Measurements from ENCODE around the gene NPR2. TPM values are rescaled to one million over a fixed set of nuclear protein-coding genes. Genes with fewer than 3 reads are reported as not detected.

NPR2 gene
- total RNA-seq, 6 experiments from 2014 or later: 2.8 to 34.5 (median 13.1) TPM

GRCh38 chr9:35749515-35750255 lies 41.7 kb upstream of the NPR2 start:
- H3K36me3 ChIP-seq: peaks cover 0 to 39% (median 15%) of the 10 kb centered on the region in 4 donors
- H3K4me3 ChIP-seq: peak overlapping the region; percentile 78 to 83 (median 82)
- ATAC-seq (peak; percentile 23 to 35 (median 30)), DNase-seq (peak; percentile 50 to 65 (median 59))
- H3K27me3 ChIP-seq: no peaks in the 10 kb centered on the region
- intact Hi-C loops (cut with DNase I): no loop called here
- WGBS (ENCODE audit: insufficient coverage, low coverage, low lambda C conversion rate, missing lambda C conversion rate): 0% methylated on average over 13 of the region's 19 CpGs
- no peaks in the 10 kb centered on the region for H3K9me3 ChIP-seq
- peaks cover 0 to 33% (median 15%) of the 10 kb centered on the region in 4 donors for H3K4me1 ChIP-seq
- peak overlapping the region; percentile 68 to 87 (median 85) for H3K27ac ChIP-seq
- no peak for TF ChIP-seq POLR2A (IDR thresholded peaks at IDR 0.05)
- no peak for TF ChIP-seq CTCF (IDR thresholded peaks at IDR 0.05)

GRCh38 chr9:35750256-35750531 lies 41.2 kb upstream of the NPR2 start:
- H3K9me3 ChIP-seq: no peaks in the 10 kb centered on the region
- 0% methylated on average over 1 of the region's 4 CpGs for WGBS (ENCODE audit: insufficient coverage, low coverage, low lambda C conversion rate, missing lambda C conversion rate)
- H3K27me3 ChIP-seq: no peaks in the 10 kb centered on the region
- H3K4me3 ChIP-seq: peak overlapping the region; percentile 78 to 83 (median 82)
- peak overlapping the region in 2 of 3 donors; percentile 85 to 87 for H3K27ac ChIP-seq
- no peak for ATAC-seq
- peaks cover 0 to 30% (median 14%) of the 10 kb centered on the region in 4 donors for H3K4me1 ChIP-seq
- intact Hi-C loops (cut with DNase I): no loop called here
- DNase-seq: no peak
- TF ChIP-seq POLR2A (IDR thresholded peaks at IDR 0.05) (no peak), CTCF (IDR thresholded peaks at IDR 0.05) (no peak)
- peaks cover 0 to 36% (median 14%) of the 10 kb centered on the region in 4 donors for H3K36me3 ChIP-seq

GRCh38 chr9:35753466-35753865 lies 37.9 kb upstream of the NPR2 start:
- Histone ChIP-seq H3K27ac (no peak overlapping the region), H3K4me1 (peaks cover 0 to 17% (median 10%) of the 10 kb centered on the region in 4 donors), H3K4me3 (no peak overlapping the region), H3K36me3 (peaks cover 0 to 36% (median 14%) of the 10 kb centered on the region in 4 donors), H3K9me3 (no peaks in the 10 kb centered on the region), H3K27me3 (no peaks in the 10 kb centered on the region)
- DNase-seq (no peak), ATAC-seq (no peak)
- no peak for TF ChIP-seq CTCF (IDR thresholded peaks at IDR 0.05)
- TF ChIP-seq POLR2A (IDR thresholded peaks at IDR 0.05): no peak
- WGBS (ENCODE audit: insufficient coverage, low coverage, low lambda C conversion rate, missing lambda C conversion rate): 80% methylated on average over 4 of the region's 5 CpGs
- intact Hi-C loops (cut with DNase I): no loop called here

- H3K4me1 ChIP-seq: peaks cover 0 to 24% (median 11%) of the 10 kb centered on the region in 4 donors
- 60% methylated on average over 1 of the region's 3 CpGs for WGBS (ENCODE audit: insufficient coverage, low coverage, low lambda C conversion rate, missing lambda C conversion rate)
- intact Hi-C loops (cut with DNase I): no loop called here
- TF ChIP-seq POLR2A (IDR thresholded peaks at IDR 0.05) (no peak), CTCF (IDR thresholded peaks at IDR 0.05) (no peak)
- no peak within 1 kb of the TSS for H3K4me3 ChIP-seq
- DNase-seq (no peak), ATAC-seq (no peak)
- H3K27me3 ChIP-seq: no peaks in the 10 kb centered on the region
- no peak within 1 kb of the TSS for H3K27ac ChIP-seq
- H3K9me3 ChIP-seq: no peaks in the 10 kb centered on the region
- H3K36me3 ChIP-seq: peaks cover 0 to 36% (median 14%) of the 10 kb centered on the region in 4 donors
Measured at GRCh38 chr9:35754264-35754663, 37.1 kb upstream of the NPR2 start, which contains the start of gene MSMP. Gene MSMP (minus strand): TSS chr9:35754276. CDS start chr9:35754129, 147 bp downstream.
